ENCODE results near the gene ARFGEF2.
"Not testable (repeated sequence)": the region's sequence is repeated elsewhere in the genome, so short reads cannot be mapped to it uniquely, and the experiment has no call there.

The ARFGEF2 gene

DNA sequence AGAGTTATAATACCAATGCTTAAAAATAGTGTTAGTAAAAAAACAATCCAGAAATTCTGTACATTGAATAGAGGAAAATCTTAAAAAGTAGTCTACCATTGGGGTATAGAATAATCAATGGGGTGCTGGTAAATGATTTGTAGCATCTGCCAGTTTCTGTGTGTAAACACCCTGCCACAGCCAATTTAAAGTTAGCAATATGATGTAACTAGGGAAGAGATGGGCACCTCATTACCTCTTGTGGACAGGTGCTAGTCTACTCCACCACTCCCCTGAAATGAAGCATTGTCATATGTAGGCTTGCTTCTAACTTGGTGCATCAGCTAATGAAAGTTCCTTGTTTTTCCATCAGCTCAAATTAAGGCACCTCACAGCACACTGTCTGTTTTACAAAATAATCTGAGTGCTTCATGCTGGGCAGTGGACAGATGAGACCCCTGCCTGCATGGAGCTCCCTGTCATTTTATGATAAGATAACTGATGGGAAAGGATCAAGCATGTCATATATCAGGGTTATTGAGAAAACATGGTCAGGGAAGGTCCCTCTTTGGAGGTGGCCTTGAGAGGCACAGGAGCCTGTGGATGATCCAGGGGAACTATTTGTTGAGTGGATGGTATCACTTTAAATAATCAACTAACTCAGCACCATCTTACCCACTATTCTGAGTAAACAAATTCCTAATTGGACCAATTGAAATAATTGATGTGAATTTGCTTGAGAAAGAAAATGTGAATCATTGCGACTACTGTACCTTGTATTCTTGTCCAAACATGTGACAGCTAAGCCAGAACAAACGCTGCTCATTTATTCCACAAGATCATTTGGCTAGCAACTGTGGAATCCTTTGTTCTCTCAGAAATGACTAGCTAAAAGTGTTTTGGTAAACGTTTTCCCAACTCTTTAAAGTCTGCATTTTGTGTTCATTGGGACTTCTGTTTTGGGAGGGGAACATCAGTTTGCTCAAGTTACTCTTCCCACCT is 78.7 kb downstream of the ARFGEF2 start:
- no peak for DNase-seq (ENCODE audit: low read depth)

- no peak for DNase-seq (ENCODE audit: low read depth)
Observed at GRCh38 chr20:49001741-49002140, 80.2 kb downstream of the ARFGEF2 start.

- DNase-seq (ENCODE audit: low read depth), result no peak
Observed at GRCh38 chr20:49006446-49006980, 85.0 kb downstream of the ARFGEF2 start.

DNA sequence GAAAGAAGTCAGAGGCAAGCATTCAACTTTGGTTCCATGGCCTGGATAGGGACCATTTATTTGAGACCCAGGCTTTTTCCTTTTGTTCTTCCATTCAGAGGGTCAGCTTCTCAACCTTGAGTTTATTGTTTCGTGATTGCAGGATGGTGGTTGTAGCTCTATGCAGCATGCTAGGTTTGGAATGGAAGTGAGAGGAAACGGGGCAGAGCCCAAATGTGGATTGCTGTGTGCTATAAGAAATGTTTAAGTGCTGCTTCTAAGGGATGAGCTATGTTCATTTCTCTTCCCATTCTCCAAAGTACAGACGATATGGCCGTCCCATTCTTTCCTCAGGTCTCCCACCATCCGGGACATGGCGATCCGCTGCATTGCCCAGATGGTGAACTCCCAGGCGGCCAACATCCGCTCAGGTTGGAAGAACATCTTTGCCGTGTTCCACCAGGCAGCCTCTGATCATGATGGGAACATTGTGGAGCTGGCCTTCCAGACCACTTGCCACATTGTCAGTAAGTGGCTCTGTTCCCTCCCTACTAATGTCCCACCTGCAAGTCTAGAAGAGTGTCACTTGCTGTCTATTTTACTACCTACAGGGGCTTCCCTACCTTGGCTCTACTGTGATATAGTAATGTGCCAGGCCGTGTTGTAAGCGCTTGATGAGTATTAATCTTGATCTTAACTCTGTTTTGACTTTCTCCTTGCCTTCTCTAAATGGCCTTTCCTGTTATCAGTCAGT is 88.6 kb downstream of the ARFGEF2 start:
- DNase-seq (ENCODE audit: low read depth), result no peak

DNA sequence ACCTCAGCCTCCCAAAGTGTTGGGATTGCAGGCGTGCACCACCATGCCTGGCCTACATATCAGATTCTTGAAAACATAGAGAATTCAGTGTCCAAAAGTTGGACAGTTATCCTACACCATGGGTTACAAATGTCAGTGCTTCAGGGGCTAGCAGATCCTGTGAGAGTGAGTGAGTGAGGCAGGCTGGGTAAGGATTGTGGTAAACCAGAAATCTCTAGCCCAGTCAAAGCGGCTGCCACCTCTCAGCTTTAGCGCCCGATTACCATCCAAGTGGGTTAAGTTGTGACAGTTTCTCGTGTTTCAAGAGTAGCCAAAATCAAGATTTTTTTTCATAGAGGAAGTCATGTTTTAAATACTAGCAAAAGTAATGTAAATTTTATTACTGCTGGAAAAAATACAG is 102.7 kb downstream of the ARFGEF2 start:
- no peak for DNase-seq (ENCODE audit: low read depth)

DNA sequence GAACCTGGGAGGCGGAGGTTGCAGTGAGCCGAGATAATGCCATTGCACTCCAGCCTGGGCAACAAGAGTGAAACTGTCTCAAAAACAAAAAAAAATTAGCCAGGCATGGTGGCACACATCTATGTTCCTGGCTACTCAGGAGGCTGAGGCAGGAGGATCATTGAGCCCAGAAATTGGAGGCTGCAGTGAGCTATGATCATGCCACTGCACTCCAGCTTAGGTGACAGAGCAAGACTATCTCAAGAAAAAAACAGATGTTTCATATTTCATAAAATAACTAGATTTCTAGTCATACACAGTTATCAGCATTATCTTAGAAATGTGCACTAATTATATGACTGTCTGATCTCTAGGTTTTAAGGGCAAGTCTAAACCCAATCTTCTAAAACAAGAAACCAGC is 106.7 kb downstream of the ARFGEF2 start:
- not testable (repeated sequence) for DNase-seq (ENCODE audit: low read depth)

- peak; percentile 48 for DNase-seq (ENCODE audit: low read depth)
Observed at GRCh38 chr20:49028684-49029083, 107.2 kb downstream of the ARFGEF2 start.

DNA sequence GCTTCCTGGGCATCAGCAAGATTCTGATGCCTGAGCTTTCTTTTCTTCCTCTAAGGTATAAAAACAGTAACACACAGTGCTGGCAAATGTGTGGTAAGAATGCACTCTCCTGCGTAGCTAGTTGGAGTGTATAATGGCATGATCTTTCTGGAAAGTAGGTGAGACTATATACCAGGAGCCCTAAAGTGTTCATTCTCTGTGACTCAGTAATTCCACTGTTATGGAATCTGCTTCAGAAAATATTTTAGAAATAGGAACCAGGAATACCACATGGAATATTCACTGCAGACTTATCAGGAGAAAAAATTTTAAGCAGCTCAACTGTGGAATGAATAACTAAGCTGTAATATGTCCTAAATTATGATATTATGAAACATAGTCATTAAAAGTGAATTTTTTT is 107.7 kb downstream of the ARFGEF2 start:
- DNase-seq (ENCODE audit: low read depth), result no peak

- no peak for DNase-seq (ENCODE audit: low read depth)
Observed at GRCh38 chr20:49030954-49031619, 109.6 kb downstream of the ARFGEF2 start.

DNA sequence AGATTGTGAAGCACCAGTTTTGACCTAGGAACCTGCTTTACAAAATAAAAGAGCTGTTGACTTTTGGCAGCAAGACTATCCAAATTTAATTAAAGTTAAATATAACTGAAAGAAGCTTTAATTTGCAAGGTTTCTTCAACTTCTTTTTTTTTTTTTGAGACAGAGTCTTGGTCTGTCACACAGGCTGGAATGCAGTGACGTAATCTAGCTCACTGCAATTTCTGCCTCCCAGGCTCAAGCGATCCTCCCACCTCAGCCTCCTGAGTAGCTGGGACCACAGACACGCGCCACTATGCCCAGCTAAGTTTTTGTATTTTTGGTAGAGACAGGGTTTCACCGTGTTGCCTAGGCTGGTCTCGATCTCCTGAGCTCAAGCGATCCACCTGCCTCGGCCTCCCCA is 110.9 kb downstream of the ARFGEF2 start:
- no peak for DNase-seq (ENCODE audit: low read depth)

DNA sequence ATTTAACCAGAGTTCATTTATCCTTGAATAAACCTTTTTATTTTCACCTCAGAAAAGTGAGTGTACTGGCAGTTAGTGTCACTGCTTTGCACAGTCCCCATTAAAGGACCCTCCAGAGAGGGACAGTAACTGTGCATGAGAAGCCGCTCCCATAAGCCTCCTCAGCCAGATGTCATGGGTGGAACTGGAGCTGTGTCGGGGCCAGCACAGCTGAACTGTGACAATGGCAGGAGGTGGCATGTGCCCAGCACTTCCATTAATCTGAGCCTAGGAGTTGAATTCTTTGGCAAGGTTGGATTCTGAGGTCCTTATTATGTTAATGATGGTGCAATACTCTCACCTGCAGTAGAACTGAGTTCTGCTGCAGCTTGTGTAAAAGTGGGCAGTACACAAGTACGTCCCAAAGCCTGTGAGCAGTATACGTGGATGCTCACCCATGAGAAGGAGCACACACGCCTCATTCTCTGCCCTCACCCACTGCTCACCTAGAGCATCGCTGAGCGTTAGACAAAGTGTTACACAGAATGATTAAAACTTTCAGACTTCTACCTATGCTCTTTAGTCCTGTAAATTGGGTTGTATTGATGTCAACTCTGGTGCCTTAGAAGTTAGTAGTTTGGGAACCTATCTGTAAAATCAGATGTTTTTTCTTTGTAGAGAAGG is 112.7 kb downstream of the ARFGEF2 start:
- no peak for DNase-seq (ENCODE audit: low read depth)

GRCh38 chr20:49037962-49038387 is 116.5 kb downstream of the ARFGEF2 start:
- no peak for DNase-seq (ENCODE audit: low read depth)

- no peak for DNase-seq (ENCODE audit: low read depth)
Observed at GRCh38 chr20:49039854-49040253, 118.3 kb downstream of the ARFGEF2 start.

DNA sequence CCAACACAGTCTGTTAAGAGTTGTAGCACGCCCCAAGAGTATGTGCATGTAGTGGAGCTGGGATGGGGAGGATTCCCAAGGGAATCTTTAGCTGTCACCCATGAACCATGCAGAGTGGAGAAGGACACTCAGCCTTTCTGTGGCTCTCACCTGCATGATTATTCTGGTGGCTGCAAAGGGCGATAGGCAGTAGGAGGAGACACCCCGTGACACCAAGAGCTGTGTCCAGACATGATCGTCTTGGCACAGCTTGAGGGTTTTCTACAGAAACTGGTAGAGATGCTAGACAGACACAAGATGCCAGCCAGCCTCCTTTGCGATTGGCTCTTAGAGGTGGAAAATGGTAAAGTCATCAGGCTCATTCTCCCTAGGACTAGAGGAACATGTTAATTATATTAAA is 121.5 kb downstream of the ARFGEF2 start:
- DNase-seq (ENCODE audit: low read depth), result no peak

DNA sequence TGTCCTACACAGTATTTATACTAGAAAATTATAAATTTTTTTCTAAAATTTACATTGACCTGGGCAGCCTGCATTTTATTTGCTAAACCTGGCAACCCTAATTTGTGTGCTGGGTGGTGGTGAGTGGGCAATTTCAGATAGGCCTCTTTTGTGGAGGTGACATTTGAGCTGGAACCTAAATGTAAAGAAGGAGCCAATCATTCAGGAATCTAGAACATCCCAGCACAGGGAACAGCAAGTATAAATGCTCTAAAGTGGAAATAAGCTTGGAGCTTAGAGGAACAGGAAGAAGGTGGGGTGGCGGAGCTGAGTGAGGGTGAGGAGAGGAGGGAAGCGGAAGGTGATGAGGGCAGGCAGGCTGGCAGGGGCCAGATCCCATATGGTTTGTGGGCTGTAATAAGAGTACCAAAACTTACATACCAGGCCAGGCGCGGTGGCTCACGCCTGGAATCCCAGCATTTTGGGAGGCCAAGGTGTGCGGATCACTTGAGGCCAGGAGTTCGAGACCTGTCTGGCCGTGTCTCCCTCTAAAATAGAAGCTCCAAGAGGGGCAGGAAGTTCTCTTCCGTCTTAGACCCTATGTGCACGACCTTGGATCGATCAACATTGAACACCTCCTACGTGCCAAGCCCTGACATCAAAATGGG is 124.1 kb downstream of the ARFGEF2 start:
- DNase-seq (ENCODE audit: low read depth), result peak; percentile 23

GRCh38 chr20:49046087-49046900 is 124.8 kb downstream of the ARFGEF2 start, which contains the start of gene CSE1L:
Gene CSE1L (plus strand): TSS chr20:49046312. CDS start chr20:49058464, 12,152 bp downstream.
- peak; percentile 98 for DNase-seq (ENCODE audit: low read depth)

GRCh38 chr20:49052334-49052733 is 130.8 kb downstream of the ARFGEF2 start:
- peak; percentile 29 for DNase-seq (ENCODE audit: low read depth)

DNA sequence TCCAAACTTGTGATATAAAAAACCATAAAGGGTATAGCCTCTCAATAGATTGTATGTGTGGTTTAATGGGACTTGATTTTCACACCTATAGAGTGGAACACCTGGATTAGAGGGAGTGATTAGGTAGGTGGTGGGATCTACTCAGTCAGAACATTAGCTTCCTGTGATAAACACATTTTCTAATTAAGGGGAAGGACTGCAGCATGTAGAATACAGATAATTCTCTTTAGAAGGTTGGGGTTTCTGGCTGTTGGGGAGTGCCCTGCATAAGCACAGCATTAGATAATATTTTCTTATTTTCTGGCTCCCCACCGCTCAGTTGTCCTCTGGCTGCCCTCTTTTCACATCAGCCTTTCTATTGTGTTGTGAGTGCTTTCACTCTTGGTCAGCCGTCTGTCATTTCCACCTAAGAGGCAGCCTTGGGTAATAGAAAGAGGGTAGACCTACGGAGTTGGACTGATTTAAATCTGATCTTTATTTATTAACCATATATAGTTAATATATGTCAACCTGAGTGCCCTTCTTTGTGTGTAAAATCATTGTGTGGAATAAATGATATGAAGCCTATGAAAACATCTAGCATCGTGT is 132.6 kb downstream of the ARFGEF2 start:
- no peak for DNase-seq (ENCODE audit: low read depth)

DNA sequence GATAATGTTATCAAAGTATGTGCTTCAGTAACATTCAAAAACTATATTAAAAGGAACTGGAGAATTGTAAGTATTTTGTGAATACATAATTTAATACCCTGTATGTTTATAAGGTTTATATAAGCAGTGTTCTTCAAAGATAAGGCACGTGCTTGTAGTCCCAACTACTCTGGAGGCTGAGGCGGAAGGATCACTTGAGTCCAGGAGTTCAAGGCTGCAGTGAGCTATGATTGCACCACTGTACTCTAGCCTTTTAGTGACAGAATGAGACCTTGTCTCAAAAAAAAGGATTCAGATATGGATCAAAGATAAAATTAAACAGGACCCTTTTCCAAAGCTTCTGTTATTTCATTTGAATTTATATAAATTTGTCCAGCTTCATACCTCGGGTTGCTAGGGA is 141.8 kb downstream of the ARFGEF2 start:
- DNase-seq (ENCODE audit: low read depth), result no peak

DNA sequence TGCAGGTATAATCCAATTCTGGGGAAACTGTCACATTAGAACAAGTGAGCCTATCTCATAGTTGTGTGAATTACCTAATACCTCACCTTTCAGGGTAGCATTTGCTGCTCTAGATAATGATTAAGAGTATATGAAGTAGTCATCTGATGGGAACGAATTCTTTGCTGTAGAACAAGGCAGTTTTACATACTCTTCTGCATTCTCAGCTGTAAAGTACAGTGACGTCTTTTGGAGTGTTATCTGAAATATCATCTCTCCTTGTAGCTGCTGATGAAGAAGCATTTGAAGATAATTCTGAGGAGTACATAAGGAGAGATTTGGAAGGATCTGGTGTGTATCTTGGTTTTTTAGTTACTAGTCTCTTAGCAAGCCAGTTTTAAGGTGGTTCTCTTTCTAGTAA is 153.0 kb downstream of the ARFGEF2 start:
- DNase-seq (ENCODE audit: low read depth), result no peak
